Keratinocyte (primary cell): ENCODE measurements around the gene OVCH1. TPM values are rescaled to one million over a fixed set of nuclear protein-coding genes. Genes with fewer than 3 reads are reported as not detected.

ENCODE experiments used
- DNase-seq: peaks from one replicate; pipeline ENCODE4 v3.0.0-alpha.2; 2011; ENCODE audit warnings: low read depth, missing footprints, low spot score
- FAIRE-seq: peaks from 2 replicates; lab custom pipeline; 2011; peaks lifted over from hg19 to GRCh38; lab: Jason Lieb, UNC
- H2AFZ ChIP-seq: 2 replicates; pipeline ENCODE4 v1.6.0; 2012; ENCODE audit warnings: low read length, control low read depth, inconsistent platforms; ENCODE audit not compliant: control insufficient read depth
- H3K27ac ChIP-seq: 2 replicates; pipeline ENCODE4 v1.5.1; 2011; ENCODE audit warnings: low read length; ENCODE audit not compliant: control insufficient read depth, insufficient read depth
- H3K27me3 ChIP-seq: 3 replicates; pipeline ENCODE4 v1.6.0; 2011; ENCODE audit warnings: low read length; ENCODE audit not compliant: control insufficient read depth, insufficient read depth; ENCODE audit errors: extremely low read depth
- H3K36me3 ChIP-seq, 2 experiments: 2 replicates in 1 of 2; 3 replicates in 1 of 2; pipeline ENCODE4 v1.5.1; 2011; ENCODE audit warnings: low read length in 2 of 2, mild to moderate bottlenecking in 1 of 2; ENCODE audit not compliant: control insufficient read depth in 2 of 2, insufficient read depth in 2 of 2; ENCODE audit errors: extremely low read depth in 1 of 2
- H3K4me1 ChIP-seq: 3 replicates; pipeline ENCODE4 v1.5.1; 2011; ENCODE audit warnings: low read length; ENCODE audit not compliant: control insufficient read depth, insufficient read depth; ENCODE audit errors: extremely low read depth
- H3K4me2 ChIP-seq: 3 replicates; pipeline ENCODE4 v1.6.0; 2011; ENCODE audit warnings: low read depth, low read length; ENCODE audit not compliant: control insufficient read depth, insufficient read depth; ENCODE audit errors: extremely low read depth
- H3K4me3 ChIP-seq, 3 experiments: fragments of 200-600 bp in 1 of 3; sonication (generic) in 1 of 3; 2 replicates in 2 of 3; 3 replicates in 1 of 3; pipeline ENCODE4 v1.5.1; 2011 to 2016; ENCODE audit warnings: low read length in 3 of 3, mild to moderate bottlenecking in 3 of 3, control low read depth in 2 of 3, inconsistent platforms in 1 of 3, low read depth in 1 of 3, mixed read lengths in 1 of 3, mixed run types in 1 of 3, moderate library complexity in 1 of 3; ENCODE audit not compliant: control insufficient read depth in 2 of 3, insufficient read depth in 2 of 3; ENCODE audit errors: extremely low read depth in 1 of 3
- H3K79me2 ChIP-seq: 2 replicates; pipeline ENCODE4 v1.6.0; 2012; ENCODE audit warnings: low read length; ENCODE audit not compliant: control insufficient read depth, insufficient read depth
- H3K9ac ChIP-seq: 3 replicates; pipeline ENCODE4 v1.6.0; 2011; ENCODE audit warnings: low read length; ENCODE audit not compliant: control insufficient read depth, insufficient read depth; ENCODE audit errors: extremely low read depth
- H3K9me1 ChIP-seq: 3 replicates; pipeline ENCODE4 v1.6.0; 2011; ENCODE audit warnings: low read length; ENCODE audit not compliant: control insufficient read depth, insufficient read depth; ENCODE audit errors: extremely low read depth
- H3K9me3 ChIP-seq: 2 replicates; pipeline ENCODE4 v1.5.1; 2012; ENCODE audit warnings: low read depth, low read length; ENCODE audit not compliant: control insufficient read depth
- H4K20me1 ChIP-seq: 3 replicates; pipeline ENCODE4 v1.6.0; 2011; ENCODE audit warnings: low read length; ENCODE audit not compliant: control insufficient read depth, insufficient read depth; ENCODE audit errors: extremely low read depth
- EZH2 ChIP-seq: IDR thresholded peaks from one replicate; pipeline ENCODE4 v1.6.1; 2012; ENCODE audit warnings: inconsistent platforms, mild to moderate bottlenecking, low read length, moderate library complexity
- dilution Hi-C: fragments of 300-500 bp; cut with MboI; formaldehyde crosslinking; loops from one replicate; pipeline ENCODE4 v1.7.0; 2020; ENCODE audit warnings: low sequenced_read_pairs; ENCODE audit not compliant: extremely low pct_ligation_motif_present
- polyA plus RNA-seq, 5 experiments: library from polyadenylated mRNA; depleted of rRNA in 3 of 5; stranded (reverse) in 3 of 5; stranded (forward) in 1 of 5; unstranded in 1 of 5; fragments of >200 nt; gene quantifications; 1 replicate in 1 of 5; 2 replicates in 3 of 5; 3 replicates in 1 of 5; pipeline versions ENCODE4 v1.2.1 to v1.2.3, GENCODE V29; 2011 to 2012; ENCODE audit warnings: missing spikeins in 2 of 5, low read depth in 1 of 5, low replicate concordance in 1 of 5
- TF ChIP-seq, protein P1 (sequence below), 3 experiments: IDR thresholded peaks in 1 of 3; conservative IDR thresholded peaks in 1 of 3; optimal IDR thresholded peaks in 1 of 3; 2 replicates in 2 of 3; 3 replicates in 1 of 3; pipeline versions ENCODE3 to v1.5.1; 2011; ENCODE audit warnings: low read length in 3 of 3, mild to moderate bottlenecking in 3 of 3, moderate library complexity in 2 of 3, control low read depth in 1 of 3, inconsistent platforms in 1 of 3; ENCODE audit not compliant: insufficient read depth in 2 of 3; ENCODE audit errors: extremely low read depth in 1 of 3

Gene OVCH1
- polyA plus RNA-seq, 1 donor (not counting 4 experiments of a cell fraction or from before 2014, with no cell fraction given) = 0.04 TPM

DNA sequence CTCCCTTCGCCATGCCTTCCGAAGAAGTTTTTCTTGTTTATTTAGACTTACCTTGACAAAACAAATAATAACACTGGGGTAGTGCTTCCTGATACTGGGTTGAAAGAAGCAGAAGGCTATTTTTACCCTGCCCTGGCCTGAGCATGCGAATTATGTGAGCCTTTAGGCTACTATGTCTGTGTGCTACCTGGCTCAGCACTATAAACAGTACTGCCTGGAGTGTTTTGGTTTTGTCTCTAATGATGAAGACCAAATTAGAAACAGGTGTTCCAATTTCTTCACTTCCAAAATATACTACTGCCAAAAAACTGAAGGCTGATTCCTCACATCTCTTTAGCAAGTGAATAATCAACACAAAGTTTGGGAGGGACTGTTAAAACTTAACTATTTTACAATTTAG lies 7.6 kb upstream of the OVCH1 start:
- Histone ChIP-seq H3K4me1 (no peaks in the 10 kb centered on the region), H3K4me2 (no peak overlapping the region), H3K27me3 (no peaks in the 10 kb centered on the region), H2AFZ (no peak overlapping the region), H3K36me3 (no peaks in the 10 kb centered on the region), H3K9me3 (no peaks in the 10 kb centered on the region), H3K79me2 (no peaks in the 10 kb centered on the region), H3K4me3 (no peak overlapping the region), H3K9me1 (no peaks in the 10 kb centered on the region), H4K20me1 (no peaks in the 10 kb centered on the region), H3K9ac (no peak overlapping the region), H3K27ac (no peak overlapping the region)
- FAIRE-seq = no peak
- dilution Hi-C loops = no loop called here
- TF ChIP-seq, protein P1, sequence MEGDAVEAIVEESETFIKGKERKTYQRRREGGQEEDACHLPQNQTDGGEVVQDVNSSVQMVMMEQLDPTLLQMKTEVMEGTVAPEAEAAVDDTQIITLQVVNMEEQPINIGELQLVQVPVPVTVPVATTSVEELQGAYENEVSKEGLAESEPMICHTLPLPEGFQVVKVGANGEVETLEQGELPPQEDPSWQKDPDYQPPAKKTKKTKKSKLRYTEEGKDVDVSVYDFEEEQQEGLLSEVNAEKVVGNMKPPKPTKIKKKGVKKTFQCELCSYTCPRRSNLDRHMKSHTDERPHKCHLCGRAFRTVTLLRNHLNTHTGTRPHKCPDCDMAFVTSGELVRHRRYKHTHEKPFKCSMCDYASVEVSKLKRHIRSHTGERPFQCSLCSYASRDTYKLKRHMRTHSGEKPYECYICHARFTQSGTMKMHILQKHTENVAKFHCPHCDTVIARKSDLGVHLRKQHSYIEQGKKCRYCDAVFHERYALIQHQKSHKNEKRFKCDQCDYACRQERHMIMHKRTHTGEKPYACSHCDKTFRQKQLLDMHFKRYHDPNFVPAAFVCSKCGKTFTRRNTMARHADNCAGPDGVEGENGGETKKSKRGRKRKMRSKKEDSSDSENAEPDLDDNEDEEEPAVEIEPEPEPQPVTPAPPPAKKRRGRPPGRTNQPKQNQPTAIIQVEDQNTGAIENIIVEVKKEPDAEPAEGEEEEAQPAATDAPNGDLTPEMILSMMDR (optimal IDR thresholded peaks at IDR 0.05 in 1 of 3, IDR thresholded peaks at IDR 0.05 in 1 of 3, conservative IDR thresholded peaks at IDR 0.05 in 1 of 3; ENCODE audit: extremely low read depth in 1 of 3, insufficient read depth in 2 of 3, low read length in 3 of 3) = no peak
- TF ChIP-seq EZH2 = no peak
- no peak for DNase-seq

DNA sequence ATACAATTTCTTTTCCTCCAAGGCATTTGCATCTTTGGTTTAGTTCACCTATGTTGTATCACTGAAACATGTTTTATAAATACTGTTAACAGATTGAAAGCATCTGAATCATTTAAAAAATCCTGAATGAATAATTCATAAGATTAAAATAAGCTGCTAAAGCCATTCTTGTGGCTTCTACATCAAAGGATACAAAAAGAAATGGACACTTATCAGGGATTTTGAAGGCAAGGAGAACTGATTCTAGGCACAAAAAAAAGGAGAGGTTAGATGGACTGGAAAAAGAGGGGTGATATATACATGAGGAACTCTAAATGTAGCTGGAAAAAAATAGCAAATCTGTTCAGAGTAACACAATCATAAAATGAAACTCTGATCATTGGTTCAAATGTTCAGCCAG lies 5.8 kb upstream of the OVCH1 start:
- no peaks in the 10 kb centered on the region for H3K36me3 ChIP-seq
- H3K27ac ChIP-seq = no peak overlapping the region
- H3K79me2 ChIP-seq = no peaks in the 10 kb centered on the region
- FAIRE-seq = no peak
- no peaks in the 10 kb centered on the region for H3K9me1 ChIP-seq
- no peaks in the 10 kb centered on the region for H3K4me1 ChIP-seq
- no peak overlapping the region for H3K4me2 ChIP-seq
- H3K27me3 ChIP-seq = no peaks in the 10 kb centered on the region
- dilution Hi-C loops = no loop called here
- no peaks in the 10 kb centered on the region for H4K20me1 ChIP-seq
- TF ChIP-seq EZH2 = no peak
- TF ChIP-seq, protein P1 (optimal IDR thresholded peaks at IDR 0.05 in 1 of 3, IDR thresholded peaks at IDR 0.05 in 1 of 3, conservative IDR thresholded peaks at IDR 0.05 in 1 of 3; ENCODE audit: extremely low read depth in 1 of 3, insufficient read depth in 2 of 3, low read length in 3 of 3) = no peak
- H3K9ac ChIP-seq = no peak overlapping the region
- H3K4me3 ChIP-seq = no peak overlapping the region
- DNase-seq = no peak
- no peaks in the 10 kb centered on the region for H3K9me3 ChIP-seq
- no peak overlapping the region for H2AFZ ChIP-seq
